ENCODE data around the gene NCAPG2. TPM values are rescaled to one million over a fixed set of nuclear protein-coding genes. Genes with fewer than 3 reads are reported as not detected.

NCAPG2 gene
- total and polyA plus RNA-seq, 5 donors: 2.3 to 8.5 (median 5.8) TPM

- DNase-seq: no peak
- Histone ChIP-seq H3K4me3 (ENCODE audit: low read length) (no peak overlapping the region), H3K27ac (ENCODE audit: low read length) (no peak overlapping the region), H3K9me3 (ENCODE audit: control insufficient read depth, low read length) (no peaks in the 10 kb centered on the region), H3K4me1 (ENCODE audit: control insufficient read depth, insufficient read depth, low read length) (no peaks in the 10 kb centered on the region), H3K27me3 (ENCODE audit: control insufficient read depth, insufficient read depth) (no peaks in the 10 kb centered on the region)
- ATAC-seq: no peak
- intact Hi-C loops (cut with DNase I): no loop called here
- WGBS: 91% methylated on average over 6 of the region's 6 CpGs
Measured at GRCh38 chr7:158620839-158621441, 83.7 kb downstream of the NCAPG2 start.

- Histone ChIP-seq H3K9me3 (ENCODE audit: control insufficient read depth, low read length) (no peaks in the 10 kb centered on the region), H3K4me3 (ENCODE audit: low read length) (no peak overlapping the region), H3K27me3 (ENCODE audit: control insufficient read depth, insufficient read depth) (no peaks in the 10 kb centered on the region), H3K27ac (ENCODE audit: low read length) (no peak overlapping the region), H3K4me1 (ENCODE audit: control insufficient read depth, insufficient read depth, low read length) (no peaks in the 10 kb centered on the region)
- DNase-seq (no peak), ATAC-seq (no peak)
- intact Hi-C loops (cut with DNase I): no loop called here
- WGBS: 96% methylated on average over 5 of the region's 5 CpGs
Measured at GRCh38 chr7:158620418-158620817, 84.2 kb downstream of the NCAPG2 start.

GRCh38 chr7:158618745-158619140, 85.9 kb downstream of the NCAPG2 start:
- ATAC-seq (no peak), DNase-seq (no peak)
- Histone ChIP-seq H3K4me3 (ENCODE audit: low read length) (no peak overlapping the region), H3K27ac (ENCODE audit: low read length) (no peak overlapping the region), H3K4me1 (ENCODE audit: control insufficient read depth, insufficient read depth, low read length) (no peaks in the 10 kb centered on the region), H3K9me3 (ENCODE audit: control insufficient read depth, low read length) (no peaks in the 10 kb centered on the region), H3K27me3 (ENCODE audit: control insufficient read depth, insufficient read depth) (no peaks in the 10 kb centered on the region)
- 98% methylated on average over 4 of the region's 4 CpGs for WGBS
- intact Hi-C loops (cut with DNase I): no loop called here

GRCh38 chr7:158617737-158618128, 86.9 kb downstream of the NCAPG2 start:
- no peak for DNase-seq

GRCh38 chr7:158616050-158616449, 88.6 kb downstream of the NCAPG2 start:
- no peak overlapping the region for H3K4me3 ChIP-seq (ENCODE audit: low read length)
- ATAC-seq: no peak
- H3K9me3 ChIP-seq (ENCODE audit: control insufficient read depth, low read length): no peaks in the 10 kb centered on the region
- intact Hi-C loops (cut with DNase I): no loop called here
- DNase-seq: no peak
- H3K4me1 ChIP-seq (ENCODE audit: control insufficient read depth, insufficient read depth, low read length): no peaks in the 10 kb centered on the region
- H3K27me3 ChIP-seq (ENCODE audit: control insufficient read depth, insufficient read depth): no peaks in the 10 kb centered on the region
- 90% methylated on average over 2 of the region's 2 CpGs for WGBS
- H3K27ac ChIP-seq (ENCODE audit: low read length): no peak overlapping the region

More at GRCh38 chr7:158617737-158618128, 86.9 kb downstream of the NCAPG2 start:
- no peaks in the 10 kb centered on the region for H3K4me1 ChIP-seq (ENCODE audit: control insufficient read depth, insufficient read depth, low read length)
- no peak for ATAC-seq
- no peak overlapping the region for H3K27ac ChIP-seq (ENCODE audit: low read length)
- no peaks in the 10 kb centered on the region for H3K27me3 ChIP-seq (ENCODE audit: control insufficient read depth, insufficient read depth)
- WGBS: 95% methylated on average over 3 of the region's 3 CpGs
- intact Hi-C loops (cut with DNase I): no loop called here
- no peak overlapping the region for H3K4me3 ChIP-seq (ENCODE audit: low read length)
- no peaks in the 10 kb centered on the region for H3K9me3 ChIP-seq (ENCODE audit: control insufficient read depth, low read length)

- intact Hi-C loops (cut with DNase I): no loop called here
- ATAC-seq: no peak
Measured at GRCh38 chr7:158614700-158615099, 89.9 kb downstream of the NCAPG2 start.

GRCh38 chr7:158613481-158613880, 91.1 kb downstream of the NCAPG2 start:
- intact Hi-C loops (cut with DNase I): no loop called here
- WGBS: 98% methylated on average over 2 of the region's 2 CpGs
- ATAC-seq: no peak

More at GRCh38 chr7:158614700-158615099, 89.9 kb downstream of the NCAPG2 start:
- DNase-seq: no peak
- Histone ChIP-seq H3K4me3 (ENCODE audit: low read length) (no peak overlapping the region), H3K4me1 (ENCODE audit: control insufficient read depth, insufficient read depth, low read length) (no peaks in the 10 kb centered on the region), H3K9me3 (ENCODE audit: control insufficient read depth, low read length) (no peaks in the 10 kb centered on the region), H3K27ac (ENCODE audit: low read length) (no peak overlapping the region), H3K27me3 (ENCODE audit: control insufficient read depth, insufficient read depth) (no peaks in the 10 kb centered on the region)
- WGBS: 65% methylated on average over 1 of the region's 1 CpG

GRCh38 chr7:158612546-158612945, 92.1 kb downstream of the NCAPG2 start:
- no peak for DNase-seq
- WGBS: 93% methylated on average over 4 of the region's 4 CpGs
- no peak overlapping the region for H3K4me3 ChIP-seq (ENCODE audit: low read length)
- intact Hi-C loops (cut with DNase I): no loop called here
- H3K4me1 ChIP-seq (ENCODE audit: control insufficient read depth, insufficient read depth, low read length): no peaks in the 10 kb centered on the region
- no peak for ATAC-seq
- H3K27ac ChIP-seq (ENCODE audit: low read length): no peak overlapping the region
- no peaks in the 10 kb centered on the region for H3K27me3 ChIP-seq (ENCODE audit: control insufficient read depth, insufficient read depth)
- no peaks in the 10 kb centered on the region for H3K9me3 ChIP-seq (ENCODE audit: control insufficient read depth, low read length)

More at GRCh38 chr7:158613481-158613880, 91.1 kb downstream of the NCAPG2 start:
- no peak for DNase-seq
- Histone ChIP-seq H3K4me1 (ENCODE audit: control insufficient read depth, insufficient read depth, low read length) (no peaks in the 10 kb centered on the region), H3K9me3 (ENCODE audit: control insufficient read depth, low read length) (no peaks in the 10 kb centered on the region), H3K27ac (ENCODE audit: low read length) (no peak overlapping the region), H3K27me3 (ENCODE audit: control insufficient read depth, insufficient read depth) (no peaks in the 10 kb centered on the region), H3K4me3 (ENCODE audit: low read length) (no peak overlapping the region)

GRCh38 chr7:158611541-158611940, 93.1 kb downstream of the NCAPG2 start:
- DNase-seq (no peak), ATAC-seq (no peak)
- WGBS: 74% methylated on average over 8 of the region's 8 CpGs

GRCh38 chr7:158609313-158609974, 95.2 kb downstream of the NCAPG2 start:
- ATAC-seq (no peak), DNase-seq (no peak)
- Histone ChIP-seq H3K4me3 (ENCODE audit: low read length) (no peak overlapping the region), H3K4me1 (ENCODE audit: control insufficient read depth, insufficient read depth, low read length) (no peaks in the 10 kb centered on the region), H3K27me3 (ENCODE audit: control insufficient read depth, insufficient read depth) (no peaks in the 10 kb centered on the region), H3K9me3 (ENCODE audit: control insufficient read depth, low read length) (no peaks in the 10 kb centered on the region), H3K27ac (ENCODE audit: low read length) (no peak overlapping the region)
- 80% methylated on average over 7 of the region's 7 CpGs for WGBS
- intact Hi-C loops (cut with DNase I): no loop called here

More at GRCh38 chr7:158611541-158611940, 93.1 kb downstream of the NCAPG2 start:
- no peaks in the 10 kb centered on the region for H3K9me3 ChIP-seq (ENCODE audit: control insufficient read depth, low read length)
- H3K27ac ChIP-seq (ENCODE audit: low read length): no peak overlapping the region
- intact Hi-C loops (cut with DNase I): no loop called here
- no peaks in the 10 kb centered on the region for H3K4me1 ChIP-seq (ENCODE audit: control insufficient read depth, insufficient read depth, low read length)
- no peak overlapping the region for H3K4me3 ChIP-seq (ENCODE audit: low read length)
- H3K27me3 ChIP-seq (ENCODE audit: control insufficient read depth, insufficient read depth): no peaks in the 10 kb centered on the region

- no peaks in the 10 kb centered on the region for H3K27me3 ChIP-seq (ENCODE audit: control insufficient read depth, insufficient read depth)
- WGBS: 94% methylated on average over 6 of the region's 6 CpGs
- H3K4me1 ChIP-seq (ENCODE audit: control insufficient read depth, insufficient read depth, low read length): no peaks in the 10 kb centered on the region
- intact Hi-C loops (cut with DNase I): no loop called here
- no peaks in the 10 kb centered on the region for H3K9me3 ChIP-seq (ENCODE audit: control insufficient read depth, low read length)
- H3K4me3 ChIP-seq (ENCODE audit: low read length): no peak overlapping the region
- DNase-seq (no peak), ATAC-seq (no peak)
- no peak overlapping the region for H3K27ac ChIP-seq (ENCODE audit: low read length)
Measured at GRCh38 chr7:158607563-158607962, 97.0 kb downstream of the NCAPG2 start.

Data from right cardiac atrium (tissue), 5 donors.